ENCODE results near the gene IKZF5.

- TF ChIP-seq, protein P1, sequence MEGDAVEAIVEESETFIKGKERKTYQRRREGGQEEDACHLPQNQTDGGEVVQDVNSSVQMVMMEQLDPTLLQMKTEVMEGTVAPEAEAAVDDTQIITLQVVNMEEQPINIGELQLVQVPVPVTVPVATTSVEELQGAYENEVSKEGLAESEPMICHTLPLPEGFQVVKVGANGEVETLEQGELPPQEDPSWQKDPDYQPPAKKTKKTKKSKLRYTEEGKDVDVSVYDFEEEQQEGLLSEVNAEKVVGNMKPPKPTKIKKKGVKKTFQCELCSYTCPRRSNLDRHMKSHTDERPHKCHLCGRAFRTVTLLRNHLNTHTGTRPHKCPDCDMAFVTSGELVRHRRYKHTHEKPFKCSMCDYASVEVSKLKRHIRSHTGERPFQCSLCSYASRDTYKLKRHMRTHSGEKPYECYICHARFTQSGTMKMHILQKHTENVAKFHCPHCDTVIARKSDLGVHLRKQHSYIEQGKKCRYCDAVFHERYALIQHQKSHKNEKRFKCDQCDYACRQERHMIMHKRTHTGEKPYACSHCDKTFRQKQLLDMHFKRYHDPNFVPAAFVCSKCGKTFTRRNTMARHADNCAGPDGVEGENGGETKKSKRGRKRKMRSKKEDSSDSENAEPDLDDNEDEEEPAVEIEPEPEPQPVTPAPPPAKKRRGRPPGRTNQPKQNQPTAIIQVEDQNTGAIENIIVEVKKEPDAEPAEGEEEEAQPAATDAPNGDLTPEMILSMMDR (IDR thresholded peaks at IDR 0.05; ENCODE audit: low read length): no peak
- no peak for TF ChIP-seq EZH2 (IDR thresholded peaks at IDR 0.05; ENCODE audit: borderline replicate concordance, low read length)
Observed at GRCh38 chr10:123013456-123014419, 5.1 kb upstream of the IKZF5 start.

Data from OCI-LY1 (cell line).